Inflammatory macrophage treated with lipopolysaccharide for 4 hours (primary cell): ENCODE results near the gene LYRM1.
"Not testable (repeated sequence)": the region's sequence is repeated elsewhere in the genome, so short reads cannot be mapped to it uniquely, and the experiment has no call there.

Experiments
- DNase-seq: peaks from one replicate; pipeline ENCODE4 v3.0.0-alpha.2; 2020

Gene LYRM1, protein sequence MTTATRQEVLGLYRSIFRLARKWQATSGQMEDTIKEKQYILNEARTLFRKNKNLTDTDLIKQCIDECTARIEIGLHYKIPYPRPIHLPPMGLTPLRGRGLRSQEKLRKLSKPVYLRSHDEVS

DNA sequence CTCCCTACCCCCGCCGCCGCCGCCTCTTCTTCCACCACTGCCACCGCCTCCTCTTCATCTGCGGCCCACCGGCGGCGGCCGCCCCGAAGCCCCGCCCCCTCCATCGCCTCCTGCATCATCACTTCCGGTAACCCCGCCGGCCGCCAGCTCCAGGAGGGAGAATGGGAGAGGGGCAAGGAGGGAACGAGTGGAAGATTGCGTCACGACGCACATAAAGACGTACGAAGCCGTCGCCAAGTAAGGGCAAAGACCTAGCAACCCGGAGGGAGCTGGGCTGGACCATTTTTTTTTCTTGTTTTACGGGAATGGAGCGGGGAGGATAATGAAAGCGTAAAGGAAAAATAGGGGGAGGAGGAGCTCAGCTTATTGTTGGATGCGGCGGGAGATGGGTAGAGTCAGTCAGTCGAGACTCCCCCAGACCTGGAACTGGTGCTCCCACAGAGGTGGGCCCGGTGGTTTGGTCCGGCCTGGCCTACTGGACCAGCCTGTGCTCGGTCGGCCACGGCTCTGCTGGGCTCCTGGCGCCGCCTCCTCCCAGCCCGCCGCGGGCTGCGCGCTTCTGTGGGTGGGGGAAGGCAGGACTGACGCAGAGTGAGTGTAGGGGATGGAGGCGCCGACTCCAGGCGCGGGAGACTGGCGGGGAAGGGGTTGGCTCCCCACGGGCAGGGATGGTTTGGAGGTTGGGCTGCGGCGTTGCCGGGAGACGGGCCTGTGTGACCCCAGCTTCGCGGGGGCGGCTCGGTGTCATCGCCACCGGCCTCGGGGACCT, at the start of gene LYRM1, which contains the start of gene DCUN1D3:
Gene LYRM1 (plus strand): TSS at position 473 of the 769 bp plus-strand sequence. CDS start 14,785 bp downstream, outside the sequence.
Gene DCUN1D3 (minus strand): TSS at position 60 of the 769 bp plus-strand sequence. CDS start 37,820 bp downstream, outside the sequence.
- peak; percentile 97 for DNase-seq

- no peak for DNase-seq
Observed at GRCh38 chr16:20850981-20851380, 49.6 kb upstream of the LYRM1 start.

DNA sequence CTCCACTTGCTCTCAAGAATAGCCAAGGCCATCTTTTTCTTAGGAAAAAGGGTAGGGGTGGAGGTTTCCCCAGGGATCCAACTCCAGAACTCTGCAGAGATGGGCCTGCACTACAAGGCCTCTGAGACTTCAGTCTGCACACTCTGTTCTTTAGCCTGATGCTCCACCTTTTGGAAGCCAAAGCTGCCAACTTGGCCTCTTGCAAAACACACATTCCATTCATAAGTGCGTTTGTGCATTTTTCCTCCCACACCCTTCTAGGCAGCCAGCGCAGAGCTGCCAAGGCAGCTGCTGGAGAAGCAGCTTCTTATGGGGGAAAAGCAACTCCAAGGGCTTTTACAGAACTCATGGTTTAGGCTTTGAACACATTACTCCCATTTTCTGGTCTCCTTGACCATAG, 49.0 kb upstream of the LYRM1 start:
- DNase-seq = no peak

GRCh38 chr16:20853143-20853542, 47.4 kb upstream of the LYRM1 start:
- no peak for DNase-seq

- no peak for DNase-seq
Observed at GRCh38 chr16:20853981-20854620, 46.5 kb upstream of the LYRM1 start.

DNA sequence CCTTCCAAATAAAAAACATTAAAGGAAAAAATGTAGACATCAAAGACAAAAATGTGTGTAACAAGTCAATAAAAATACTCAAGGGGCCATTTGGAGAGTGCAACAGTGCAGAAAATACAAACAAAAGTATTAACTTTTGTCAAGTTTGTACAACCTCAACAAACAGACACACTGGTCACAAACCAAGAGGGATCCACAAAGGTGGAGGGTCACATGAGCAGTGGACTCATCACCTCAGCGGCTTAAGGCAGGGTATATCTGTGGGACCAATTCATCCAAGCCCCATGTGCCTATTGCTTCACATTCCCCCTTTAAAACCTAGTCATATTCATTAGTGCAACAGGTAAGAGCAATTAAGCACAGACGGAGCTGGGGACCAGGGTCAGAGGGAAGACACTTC, 45.6 kb upstream of the LYRM1 start:
- DNase-seq = no peak

- no peak for DNase-seq
Observed at GRCh38 chr16:20857281-20857680, 43.3 kb upstream of the LYRM1 start.

DNA sequence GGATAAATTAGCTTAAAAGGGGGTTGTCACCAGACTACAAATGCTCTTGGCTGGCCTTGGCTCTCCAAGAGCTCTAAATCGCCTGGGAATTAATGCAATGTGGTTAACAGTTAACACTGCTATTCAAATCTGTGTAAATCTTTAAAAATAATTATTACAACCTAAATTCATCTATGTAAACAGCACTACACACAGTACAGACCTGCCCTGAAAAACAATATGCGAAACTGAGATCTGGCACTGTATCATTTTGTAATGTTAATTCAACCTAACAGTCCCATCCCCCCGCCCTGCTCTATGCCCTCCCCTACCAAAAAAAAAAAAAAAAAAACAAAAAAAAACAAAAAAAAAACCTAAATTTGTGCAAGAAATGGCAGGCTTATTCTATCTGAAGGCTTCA, 41.3 kb upstream of the LYRM1 start:
- DNase-seq = no peak

GRCh38 chr16:20859699-20860098, 40.9 kb upstream of the LYRM1 start:
- no peak for DNase-seq

DNA sequence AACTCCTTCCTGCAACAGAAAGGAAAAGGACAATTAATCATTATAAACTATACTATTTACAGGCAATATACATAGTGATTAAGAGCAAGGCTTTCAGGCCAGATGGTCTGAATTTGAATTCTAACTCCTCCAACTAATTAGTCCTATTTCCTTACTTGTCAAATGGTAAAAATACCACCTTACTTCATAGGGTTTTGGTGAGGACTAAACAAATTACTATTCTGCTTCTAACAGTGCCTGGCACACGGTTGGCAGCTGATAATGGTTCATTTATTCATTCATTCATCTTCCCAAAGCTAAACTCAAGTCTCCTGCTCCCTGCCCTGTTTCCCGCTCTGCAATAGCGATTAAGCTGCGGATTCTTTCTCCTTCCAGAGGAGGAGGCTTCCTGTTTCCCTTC, 40.2 kb upstream of the LYRM1 start:
- no peak for DNase-seq

DNA sequence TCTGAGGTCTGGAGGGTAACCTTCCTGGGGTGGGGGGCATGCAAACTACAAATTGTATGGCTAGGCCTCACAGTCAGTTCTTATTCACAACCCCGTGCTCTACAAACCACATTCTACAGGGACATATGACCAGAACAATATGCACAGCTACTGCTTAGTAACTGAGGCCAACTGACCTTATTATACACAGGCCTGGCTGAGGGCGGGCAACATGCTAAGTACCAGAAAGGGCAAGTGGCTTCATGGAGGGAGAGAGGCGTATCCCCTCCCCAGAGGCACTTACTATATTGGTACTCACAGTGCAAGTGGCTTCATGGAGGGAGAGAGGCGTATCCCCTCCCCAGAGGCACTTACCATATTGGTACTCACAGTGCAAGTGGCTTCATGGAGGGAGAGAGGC, 39.6 kb upstream of the LYRM1 start:
- DNase-seq = not testable (repeated sequence)

DNA sequence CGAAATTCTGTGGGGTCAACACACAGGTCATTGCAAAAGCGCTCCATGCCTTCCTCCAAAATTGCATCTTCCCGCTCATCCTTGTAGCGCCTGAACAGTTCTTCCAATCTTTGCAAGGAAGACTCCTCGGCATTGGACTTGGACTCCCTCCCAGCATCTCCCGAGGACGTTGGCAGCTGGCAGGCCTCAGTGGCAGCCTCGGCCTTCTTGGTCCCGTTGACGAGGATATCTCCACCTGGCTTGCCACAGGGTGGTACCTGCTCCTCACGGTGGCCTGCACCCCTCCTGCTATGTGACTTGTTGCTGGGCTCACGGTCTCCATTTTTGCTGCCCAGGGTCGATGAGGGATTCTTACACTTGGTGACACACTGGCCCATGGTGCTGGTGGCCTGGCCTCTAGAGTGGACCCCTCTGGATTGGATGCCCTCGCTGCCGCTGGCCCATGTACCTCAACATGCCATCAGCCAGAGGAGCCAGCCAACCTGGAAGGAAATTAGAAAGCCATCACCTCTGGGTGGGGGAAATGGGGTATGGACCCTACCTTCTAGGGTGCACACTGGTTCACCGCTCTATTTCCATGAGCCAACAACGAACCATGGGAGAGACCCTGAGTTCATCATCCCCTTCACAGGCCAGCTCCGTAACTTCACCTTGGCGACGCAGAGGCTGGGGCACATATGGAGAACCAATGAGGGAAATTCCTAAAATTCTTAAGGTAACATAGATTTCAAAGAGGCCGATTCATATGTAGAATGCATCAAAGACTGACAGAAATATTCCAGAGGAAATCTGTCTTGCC, 38.2 kb upstream of the LYRM1 start:
- DNase-seq = no peak

- not testable (repeated sequence) for DNase-seq
Observed at GRCh38 chr16:20864376-20864775, 36.2 kb upstream of the LYRM1 start.

DNA sequence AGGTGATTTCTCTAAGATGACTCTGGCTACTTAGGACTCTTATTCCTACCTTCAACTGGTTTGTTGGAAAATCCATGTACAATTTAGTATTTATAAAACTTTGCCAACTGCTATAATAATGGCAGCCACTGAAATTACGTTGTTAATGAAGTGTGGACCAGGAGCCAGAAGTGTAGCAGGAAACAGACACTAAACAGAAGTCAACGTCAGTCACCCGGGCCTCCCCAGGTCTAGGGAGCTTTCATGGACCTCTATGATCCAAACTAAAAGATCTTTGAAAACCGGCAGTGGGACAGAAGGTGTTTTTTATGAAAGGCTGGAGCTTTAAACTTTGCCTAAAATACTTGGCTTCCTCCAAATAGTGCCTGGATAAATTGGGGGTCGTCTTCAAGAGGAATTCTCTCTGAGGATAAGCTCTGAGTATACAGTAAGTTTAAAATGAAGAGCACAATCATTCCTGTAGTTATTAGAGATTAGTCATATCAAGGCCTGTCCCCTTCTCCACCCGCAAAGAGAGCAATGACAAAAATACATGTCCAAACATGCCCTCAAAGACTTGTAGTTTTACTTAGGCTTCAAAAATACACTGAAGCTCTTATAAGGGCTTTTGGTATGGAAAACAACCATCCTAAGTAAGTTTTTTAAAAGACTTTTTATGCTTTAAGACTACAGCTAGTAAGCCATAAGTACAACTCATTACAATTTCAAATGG, 35.0 kb upstream of the LYRM1 start:
- no peak for DNase-seq

- peak; percentile 33 for DNase-seq
Observed at GRCh38 chr16:20866145-20866772, 34.3 kb upstream of the LYRM1 start.

DNA sequence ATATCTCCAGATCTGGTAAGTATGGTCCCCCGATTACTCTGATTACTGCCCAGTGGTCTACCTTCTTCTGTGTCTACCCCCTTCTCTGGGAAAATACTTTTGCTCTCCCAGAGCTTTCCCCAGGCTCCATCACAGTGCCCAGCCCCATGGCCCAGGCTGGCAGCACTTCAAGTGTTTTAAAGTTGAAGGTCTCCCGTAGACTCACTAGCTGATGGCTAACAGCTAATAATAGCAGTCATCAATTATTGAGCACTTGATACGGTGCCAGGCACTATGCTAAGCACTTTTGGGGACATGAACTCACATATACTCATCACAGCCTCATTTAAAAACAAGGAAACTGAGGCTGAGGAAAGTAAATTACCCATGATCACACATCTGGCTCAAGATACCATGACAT, 33.8 kb upstream of the LYRM1 start:
- no peak for DNase-seq

DNA sequence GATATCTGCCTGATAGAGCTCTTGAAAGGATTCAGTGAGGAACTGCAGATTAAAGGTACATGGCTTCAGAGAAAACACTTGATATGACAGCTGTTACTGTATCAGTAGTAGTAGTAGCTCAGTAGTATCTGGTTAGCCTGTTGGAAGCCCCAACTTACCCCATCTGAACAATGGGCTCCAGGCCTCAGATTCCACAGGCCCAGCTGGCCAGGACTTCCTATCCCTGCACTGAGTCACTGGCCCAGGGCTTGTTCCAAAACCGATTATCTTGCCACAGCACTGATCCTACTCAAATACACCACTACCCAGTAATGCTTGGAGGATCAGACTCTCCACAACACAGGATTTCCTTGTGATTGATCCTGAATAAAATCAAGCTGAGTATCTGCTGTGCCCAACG, 33.0 kb upstream of the LYRM1 start:
- no peak for DNase-seq

GRCh38 chr16:20868890-20869289, 31.7 kb upstream of the LYRM1 start:
- DNase-seq = no peak

DNA sequence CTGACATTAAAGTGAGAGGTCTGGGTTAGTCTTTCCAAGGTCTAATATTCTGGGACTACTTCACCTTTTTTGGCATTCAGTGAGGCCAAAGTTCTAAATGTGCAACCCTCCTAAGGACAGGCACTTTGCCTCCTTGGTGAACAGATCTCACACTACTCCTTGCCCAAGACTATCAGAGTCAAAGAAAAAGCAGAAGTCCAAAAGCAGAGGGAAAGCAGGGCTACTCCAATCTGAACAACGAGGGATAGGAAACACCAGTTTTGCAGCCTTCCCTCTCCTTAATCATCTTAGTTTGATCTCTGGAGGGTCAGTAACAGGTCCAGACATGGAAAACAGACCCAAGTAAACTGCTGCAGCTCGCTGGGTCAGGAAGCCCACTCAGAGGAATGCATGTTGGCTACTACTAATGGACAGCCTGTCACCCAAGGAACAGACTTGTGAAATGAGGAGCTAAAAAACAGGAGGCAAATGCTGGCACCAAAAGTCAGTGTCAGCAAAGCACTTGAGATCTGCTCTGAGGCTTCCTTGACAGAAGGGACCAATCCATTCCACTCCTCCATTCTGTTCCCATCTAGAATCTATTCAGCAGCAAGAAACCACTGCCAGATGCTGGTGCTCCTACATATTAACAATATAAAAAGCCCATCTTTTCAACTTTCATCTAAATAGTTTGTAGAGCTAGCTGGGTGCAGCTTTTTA, 30.3 kb upstream of the LYRM1 start:
- DNase-seq = no peak

DNA sequence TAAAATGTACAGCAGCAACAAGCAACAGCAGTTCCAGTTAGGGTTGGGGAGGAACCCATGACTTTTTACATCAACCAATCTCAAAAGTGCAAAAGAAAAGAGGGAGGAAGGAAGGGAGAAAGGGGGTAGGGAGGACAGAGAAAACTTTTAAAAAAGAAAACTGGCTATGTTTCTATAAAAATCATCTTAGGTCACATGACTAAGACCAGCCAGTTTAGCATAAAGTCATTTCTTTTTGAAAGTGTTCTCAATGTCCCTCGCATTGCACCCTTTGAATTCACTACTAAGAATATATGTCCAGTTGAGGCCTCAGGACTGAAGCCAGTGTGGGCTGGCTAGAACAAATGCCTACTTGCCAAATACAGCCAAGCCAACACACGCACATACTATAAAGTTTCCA, 29.3 kb upstream of the LYRM1 start:
- no peak for DNase-seq
